ENCODE results near the gene KCNC4.

Gene KCNC4

DNA sequence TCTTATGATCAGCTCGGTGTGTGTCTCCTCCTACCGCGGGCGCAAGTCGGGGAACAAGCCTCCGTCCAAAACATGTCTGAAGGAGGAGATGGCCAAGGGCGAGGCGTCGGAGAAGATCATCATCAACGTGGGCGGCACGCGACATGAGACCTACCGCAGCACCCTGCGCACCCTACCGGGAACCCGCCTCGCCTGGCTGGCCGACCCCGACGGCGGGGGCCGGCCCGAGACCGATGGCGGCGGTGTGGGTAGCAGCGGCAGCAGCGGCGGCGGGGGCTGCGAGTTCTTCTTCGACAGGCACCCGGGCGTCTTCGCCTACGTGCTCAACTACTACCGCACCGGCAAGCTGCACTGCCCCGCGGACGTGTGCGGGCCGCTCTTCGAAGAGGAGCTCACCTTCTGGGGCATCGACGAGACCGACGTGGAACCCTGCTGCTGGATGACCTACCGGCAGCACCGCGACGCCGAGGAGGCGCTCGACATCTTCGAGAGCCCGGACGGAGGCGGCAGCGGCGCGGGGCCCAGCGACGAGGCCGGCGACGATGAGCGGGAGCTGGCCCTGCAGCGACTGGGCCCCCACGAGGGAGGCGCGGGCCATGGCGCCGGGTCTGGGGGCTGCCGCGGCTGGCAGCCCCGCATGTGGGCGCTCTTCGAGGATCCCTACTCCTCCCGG is 1.5 kb downstream of the KCNC4 start:
- no peak for DNase-seq (ENCODE audit: low read depth)

DNA sequence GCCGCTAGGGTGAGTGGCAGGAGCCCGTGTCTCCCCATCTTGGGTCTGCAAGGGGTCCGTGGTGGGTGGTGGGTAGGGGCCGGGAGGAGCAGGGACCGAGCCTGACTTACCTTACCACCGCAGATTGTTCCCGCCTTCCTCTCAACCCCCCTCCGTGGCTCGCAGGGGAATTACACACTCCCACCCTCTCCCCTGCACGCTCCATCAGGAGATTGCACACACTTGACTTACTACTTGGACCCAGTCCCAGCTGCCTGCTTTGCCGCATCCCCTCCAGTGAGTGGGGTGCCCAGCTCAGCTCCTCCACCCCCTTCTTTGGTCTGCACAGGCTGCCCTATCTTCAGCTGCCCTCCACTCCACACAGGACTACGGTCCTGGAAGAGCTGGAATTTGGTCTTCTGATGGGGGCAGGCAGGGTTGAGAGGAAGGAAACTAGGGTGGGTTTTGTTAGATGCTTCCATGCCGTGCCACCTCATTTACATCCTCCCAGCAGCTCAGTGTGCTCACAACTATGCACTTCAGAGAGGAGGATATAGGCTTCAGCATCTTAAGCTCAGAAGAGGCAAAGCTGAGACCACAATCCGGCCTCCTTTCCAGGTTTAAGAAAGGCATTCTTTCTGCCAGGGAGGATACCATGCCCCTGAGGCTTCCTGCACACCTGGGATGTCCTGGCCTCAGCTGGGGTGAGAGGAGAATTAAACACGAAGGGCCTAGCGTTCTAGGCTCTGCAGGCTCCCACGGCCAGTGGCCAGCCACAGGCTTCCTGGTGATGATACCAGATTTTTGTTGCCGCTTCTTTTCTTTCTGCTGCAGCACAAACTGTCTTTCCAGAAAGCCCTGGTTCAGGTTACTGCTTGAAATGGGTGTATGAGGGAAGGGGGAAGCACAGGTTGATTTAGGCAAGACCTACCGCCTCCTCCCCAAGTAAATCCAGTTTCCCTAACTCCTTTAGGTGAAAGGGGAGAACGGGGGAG is 2.3 kb downstream of the KCNC4 start:
- no peak for DNase-seq (ENCODE audit: low read depth)

DNA sequence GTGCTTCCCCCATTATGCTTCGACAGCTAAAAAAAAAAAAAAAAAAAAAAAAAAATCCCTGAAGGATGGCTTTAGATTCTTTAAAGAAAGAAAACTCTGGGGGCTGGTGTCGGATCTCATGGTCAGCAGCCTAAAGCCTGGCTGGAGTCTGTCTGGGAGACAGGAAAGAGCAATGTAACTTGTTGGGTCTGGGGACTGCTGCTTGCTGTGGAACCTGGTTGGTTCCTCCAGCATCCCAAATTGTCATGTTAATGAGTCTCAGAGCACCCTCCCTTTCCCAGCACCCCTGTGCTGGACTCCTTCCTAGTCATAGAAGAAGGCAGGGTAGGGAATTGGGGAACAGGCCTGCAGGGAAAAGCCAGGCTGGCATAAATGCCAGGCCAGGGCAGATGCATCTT is 3.0 kb downstream of the KCNC4 start:
- DNase-seq (ENCODE audit: low read depth) = no peak

DNA sequence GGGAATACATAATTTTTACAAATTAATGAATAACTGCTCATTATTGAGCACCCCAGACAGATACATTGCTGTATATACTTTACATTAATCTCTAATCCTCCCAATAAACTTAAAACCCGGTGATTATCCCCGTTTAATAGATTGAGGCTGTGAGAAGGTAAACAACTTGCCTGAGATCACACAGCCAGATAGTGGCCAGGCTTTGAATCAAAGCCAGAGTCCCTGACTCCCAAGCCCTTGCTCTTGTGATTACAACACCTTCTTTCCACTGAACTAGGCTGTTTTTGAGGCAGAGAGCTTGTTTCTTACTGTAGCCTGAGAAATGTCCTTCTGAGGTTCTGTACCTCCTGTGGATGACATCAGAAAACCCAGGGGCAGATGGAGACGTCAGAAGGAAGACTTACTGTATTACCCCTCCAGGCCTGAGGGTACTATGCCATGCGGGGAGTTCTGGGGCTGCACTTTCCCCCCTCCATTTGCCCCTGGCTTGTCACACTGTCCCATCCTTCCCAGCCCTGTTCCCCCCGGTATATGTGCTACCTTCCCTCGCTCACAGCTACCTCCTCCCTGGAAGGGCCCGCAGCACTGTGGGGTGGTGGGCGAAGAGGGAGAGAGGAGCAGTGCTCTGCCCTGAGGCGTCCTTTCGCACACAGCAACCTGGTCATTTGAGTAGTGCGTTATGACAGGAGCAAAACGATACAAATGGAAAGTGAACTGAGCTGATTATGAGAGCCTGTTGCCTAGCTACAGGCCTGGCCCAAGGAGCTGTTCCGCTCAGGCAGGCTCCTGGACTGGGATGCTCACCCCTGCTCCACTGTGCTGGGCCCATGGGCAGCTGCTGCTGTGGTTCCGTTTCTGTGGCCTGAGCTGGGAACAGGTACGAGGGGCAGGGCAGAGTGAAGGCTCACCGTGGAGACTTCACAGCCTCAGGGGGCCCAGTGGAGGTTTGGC is 4.6 kb downstream of the KCNC4 start:
- no peak for DNase-seq (ENCODE audit: low read depth)

DNA sequence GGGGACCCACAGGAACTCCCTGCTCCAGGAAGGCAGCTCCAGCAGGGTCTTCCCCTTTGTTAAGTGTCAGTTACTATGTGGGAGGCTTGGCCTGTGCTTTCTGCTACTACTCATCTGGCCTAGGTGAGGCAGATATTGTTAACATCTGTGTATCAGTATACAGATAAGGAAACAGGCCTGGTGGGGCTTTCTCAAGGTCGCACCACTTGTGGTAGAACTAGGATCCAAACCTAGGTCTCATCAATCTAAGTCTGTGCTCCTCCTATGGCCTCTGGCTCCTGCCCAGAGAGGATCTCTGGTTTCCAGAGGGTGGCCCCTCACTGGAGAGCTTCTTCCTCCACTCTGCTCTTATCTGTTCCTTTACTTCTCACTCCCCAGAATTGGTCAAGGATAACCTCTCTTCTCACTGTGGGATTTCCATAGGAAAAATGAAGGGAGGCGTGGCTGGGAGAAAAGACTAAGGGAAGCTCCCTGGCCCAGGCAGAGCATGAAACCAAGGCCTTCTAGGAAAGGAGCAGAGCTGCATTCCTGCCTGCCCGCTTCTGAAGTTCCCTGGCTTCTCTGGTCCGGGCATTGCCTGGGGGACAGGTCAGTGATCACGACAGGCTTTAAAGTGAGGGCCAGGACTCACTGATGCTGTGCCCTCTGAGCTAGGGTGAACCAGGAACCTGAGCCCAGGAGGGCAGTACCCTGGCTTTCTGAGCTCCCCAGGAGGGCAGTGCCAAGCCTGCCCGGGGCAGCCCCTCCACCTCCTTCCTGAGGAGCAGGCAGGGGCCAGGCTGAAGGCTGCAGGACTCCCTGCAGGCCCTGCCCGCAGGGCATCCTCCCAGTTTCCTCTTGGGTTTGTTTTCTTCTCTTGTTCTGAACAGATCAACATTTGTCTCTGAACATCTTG is 5.8 kb downstream of the KCNC4 start:
- DNase-seq (ENCODE audit: low read depth) = no peak

DNA sequence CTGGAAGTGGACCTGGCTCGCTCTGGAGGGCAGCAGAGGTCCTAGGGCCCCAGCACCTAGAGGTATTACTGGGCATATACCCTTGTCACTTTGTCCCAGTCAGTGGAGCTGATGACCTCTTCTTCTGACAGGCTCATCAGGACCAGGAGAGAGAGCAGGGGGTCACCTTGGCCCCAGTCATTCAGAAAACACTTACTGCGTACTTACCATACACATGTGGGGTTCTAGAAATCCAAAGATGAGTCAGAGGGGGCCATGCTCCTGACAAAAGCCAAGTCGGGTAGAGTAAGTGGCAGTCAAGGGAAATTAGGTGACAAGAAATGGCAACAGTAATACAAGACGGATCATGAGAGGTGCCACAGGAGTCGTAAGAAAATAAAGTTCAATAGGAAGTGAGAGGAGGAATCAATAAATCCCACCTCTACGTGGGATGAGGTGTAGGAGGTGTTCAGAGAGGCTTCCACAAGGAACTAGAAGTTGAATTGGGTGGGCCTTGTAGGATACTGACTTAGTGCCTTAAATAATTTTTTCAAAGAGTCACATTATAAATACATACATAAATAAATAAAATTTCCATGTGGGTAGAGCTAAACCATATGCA is 6.8 kb downstream of the KCNC4 start:
- DNase-seq (ENCODE audit: low read depth) = no peak

DNA sequence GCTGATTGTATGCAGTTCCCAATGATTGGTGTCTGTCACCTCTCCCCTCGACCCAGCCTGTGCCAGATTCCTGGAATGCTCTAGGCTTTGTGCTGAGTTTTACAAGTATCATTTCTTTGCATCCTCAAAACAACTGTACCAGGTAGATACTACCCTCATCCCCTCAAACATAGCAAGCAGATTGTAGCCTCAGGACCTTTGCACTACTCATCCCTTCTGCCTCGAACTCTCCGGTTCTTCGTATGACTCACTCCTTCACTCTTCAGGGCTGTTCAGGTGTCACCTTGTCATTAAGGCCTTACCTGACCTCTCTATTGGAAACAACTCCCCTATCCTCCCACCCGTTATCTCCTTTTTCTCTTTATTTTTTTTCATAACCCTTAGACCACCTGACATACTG is 8.0 kb downstream of the KCNC4 start:
- DNase-seq (ENCODE audit: low read depth) = no peak

DNA sequence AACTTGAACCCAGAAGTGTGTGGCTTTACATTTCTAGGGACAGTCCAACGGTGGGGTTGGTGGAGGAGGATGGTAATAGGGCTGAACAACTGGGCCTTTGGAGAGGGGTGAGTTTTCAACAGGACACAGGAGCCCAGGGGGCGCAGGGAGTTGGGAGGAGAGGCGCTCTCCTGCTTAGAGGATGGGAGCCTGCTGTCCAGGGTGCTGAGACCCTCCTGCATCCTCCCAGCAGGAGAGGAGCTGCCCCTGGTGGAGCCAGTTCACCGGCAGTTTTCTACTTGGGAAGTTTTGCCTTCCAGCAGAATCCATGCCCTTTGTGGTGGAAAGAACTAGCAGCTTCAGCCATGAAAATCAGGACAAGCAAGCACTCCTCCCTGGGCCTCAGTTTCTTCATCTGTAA is 8.6 kb downstream of the KCNC4 start:
- DNase-seq (ENCODE audit: low read depth) = no peak

DNA sequence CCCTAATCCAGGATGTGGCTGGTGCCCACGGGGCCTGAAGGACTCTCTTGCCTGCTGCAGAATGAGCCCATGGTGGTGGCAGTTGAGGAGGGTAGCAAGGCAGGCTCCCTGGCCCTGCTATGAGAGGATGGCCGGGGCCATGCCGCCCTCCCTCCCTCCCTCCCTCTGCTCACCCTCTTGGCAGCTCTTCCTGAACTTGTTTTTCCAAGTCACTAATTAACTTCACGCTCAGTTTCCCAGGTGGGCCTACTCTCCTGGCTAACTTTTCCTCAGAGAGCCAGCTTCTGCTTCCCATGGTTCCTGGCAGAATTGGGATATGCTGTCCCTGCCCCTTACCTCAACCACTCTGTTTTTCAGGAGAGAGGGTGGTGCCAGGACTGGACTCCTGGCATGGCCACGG is 10.2 kb downstream of the KCNC4 start:
- DNase-seq (ENCODE audit: low read depth) = no peak

DNA sequence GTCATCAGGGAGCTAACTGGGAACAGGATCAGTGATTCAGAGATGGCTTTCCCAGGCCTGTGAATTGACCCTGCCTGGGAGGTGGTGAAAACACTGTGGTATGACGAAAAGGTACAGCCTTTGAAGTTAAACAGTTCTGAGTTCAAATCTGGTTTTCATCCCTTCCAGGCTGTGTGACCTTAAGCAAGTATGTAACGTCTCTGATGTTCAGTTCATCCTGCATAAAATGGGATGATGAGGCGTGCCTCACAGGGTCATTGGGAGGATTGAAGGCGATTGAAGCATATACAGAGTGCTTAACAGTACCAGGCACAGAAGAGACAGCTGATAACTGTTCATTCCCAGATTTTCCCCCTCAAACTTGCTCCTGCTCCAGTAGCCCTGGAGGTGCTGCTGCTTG is 11.0 kb downstream of the KCNC4 start:
- no peak for DNase-seq (ENCODE audit: low read depth)

DNA sequence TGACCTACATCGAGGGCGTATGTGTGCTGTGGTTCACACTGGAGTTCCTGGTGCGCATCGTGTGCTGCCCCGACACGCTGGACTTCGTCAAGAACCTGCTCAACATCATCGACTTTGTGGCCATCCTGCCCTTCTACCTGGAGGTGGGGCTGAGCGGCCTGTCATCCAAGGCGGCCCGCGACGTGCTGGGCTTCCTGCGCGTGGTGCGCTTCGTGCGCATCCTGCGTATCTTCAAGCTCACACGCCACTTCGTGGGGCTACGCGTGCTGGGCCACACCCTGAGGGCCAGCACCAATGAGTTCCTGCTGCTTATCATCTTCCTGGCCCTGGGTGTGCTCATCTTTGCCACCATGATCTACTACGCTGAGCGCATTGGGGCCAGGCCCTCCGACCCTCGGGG is 13.0 kb downstream of the KCNC4 start:
- DNase-seq (ENCODE audit: low read depth) = no peak

DNA sequence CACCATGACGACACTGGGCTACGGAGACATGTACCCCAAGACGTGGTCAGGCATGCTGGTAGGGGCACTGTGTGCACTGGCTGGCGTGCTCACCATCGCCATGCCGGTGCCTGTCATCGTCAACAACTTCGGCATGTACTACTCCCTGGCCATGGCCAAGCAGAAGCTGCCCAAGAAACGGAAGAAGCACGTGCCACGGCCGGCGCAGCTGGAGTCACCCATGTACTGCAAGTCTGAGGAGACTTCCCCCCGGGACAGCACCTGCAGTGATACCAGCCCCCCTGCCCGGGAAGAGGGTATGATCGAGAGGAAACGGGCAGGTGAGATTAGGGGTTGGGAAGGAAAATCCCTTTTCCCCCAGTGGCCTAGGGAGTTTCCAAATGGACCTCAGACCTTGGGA is 13.5 kb downstream of the KCNC4 start:
- DNase-seq (ENCODE audit: low read depth) = no peak

DNA sequence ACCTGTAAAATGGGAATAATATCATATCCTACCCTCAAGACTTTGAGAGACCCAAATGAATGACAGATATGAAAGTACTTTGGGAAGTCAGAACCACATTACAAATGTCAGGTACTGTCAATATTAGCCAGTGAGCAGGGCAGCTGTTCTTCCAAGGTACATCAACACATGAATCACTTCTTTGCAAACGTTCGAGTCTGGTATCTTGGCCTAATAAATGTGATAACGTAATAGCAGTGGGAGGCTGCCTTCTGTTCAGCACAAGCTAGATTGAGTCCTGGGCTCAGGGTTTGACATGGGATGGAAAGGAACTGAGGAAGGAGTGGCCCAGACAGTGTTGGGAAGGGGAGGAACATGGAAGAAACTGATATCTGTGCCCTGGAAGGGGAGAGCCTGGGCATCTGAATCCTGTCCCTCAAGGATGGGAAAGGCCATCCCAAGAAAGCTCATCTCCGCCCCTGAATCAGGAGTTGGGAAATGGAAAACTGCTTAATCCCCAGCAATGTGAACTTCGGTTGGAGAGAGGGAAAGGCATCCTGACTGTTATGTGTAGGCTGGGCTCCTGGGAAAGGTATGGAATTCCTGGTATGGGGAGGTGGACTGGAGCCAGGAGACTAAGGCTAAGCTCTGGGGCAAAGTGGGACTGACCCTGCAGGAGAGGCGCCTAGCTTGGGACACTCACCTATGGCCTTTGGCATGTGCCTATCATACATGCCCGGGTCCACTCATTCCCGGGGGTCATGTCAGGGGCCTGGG is 14.3 kb downstream of the KCNC4 start:
- no peak for DNase-seq (ENCODE audit: low read depth)

DNA sequence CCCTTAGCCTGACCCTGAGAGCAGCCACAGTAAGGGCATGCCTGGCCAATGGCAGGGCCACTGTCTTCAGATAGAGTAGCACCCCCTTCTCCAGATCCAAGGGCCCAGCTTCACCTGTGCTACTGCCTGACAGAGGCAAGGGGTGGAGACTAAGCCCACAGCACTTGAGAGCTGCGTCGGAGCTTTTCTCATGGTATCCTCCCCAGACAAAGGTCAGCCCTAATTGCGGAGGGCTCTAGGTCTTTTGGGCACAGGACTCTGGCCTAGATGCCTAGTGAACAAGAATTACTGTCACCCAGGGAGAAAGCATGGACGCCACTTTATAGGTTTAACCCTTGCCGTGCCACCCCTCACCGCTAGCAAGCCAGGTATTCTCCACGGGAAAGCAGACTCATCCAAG is 15.1 kb downstream of the KCNC4 start:
- DNase-seq (ENCODE audit: low read depth) = no peak

DNA sequence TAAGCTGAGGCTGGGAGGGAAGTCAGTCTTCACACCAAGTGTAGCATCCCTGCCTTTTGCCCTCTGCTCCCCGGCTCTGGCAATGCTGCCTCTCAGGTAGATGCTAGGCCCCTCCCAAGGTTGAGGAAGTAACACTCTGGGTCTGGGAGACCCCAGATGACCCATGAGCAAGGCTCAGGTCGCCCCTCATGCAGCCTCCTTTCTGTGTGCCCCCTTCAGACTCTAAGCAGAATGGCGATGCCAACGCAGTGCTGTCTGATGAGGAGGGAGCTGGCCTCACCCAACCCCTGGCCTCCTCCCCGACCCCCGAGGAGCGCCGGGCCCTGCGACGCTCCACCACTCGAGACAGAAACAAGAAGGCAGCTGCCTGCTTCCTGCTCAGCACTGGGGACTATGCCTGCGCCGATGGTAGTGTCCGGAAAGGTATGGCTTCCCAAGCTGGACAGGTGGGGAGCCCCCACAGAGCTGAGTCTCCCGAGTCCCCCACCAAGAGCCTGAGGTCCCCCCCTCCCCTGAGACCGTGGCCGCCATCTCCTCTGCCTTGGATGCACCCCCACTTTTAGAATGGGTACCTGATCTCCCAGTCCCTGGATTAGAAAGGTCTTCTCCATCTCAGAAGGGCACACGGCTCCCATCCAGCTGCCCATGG is 15.8 kb downstream of the KCNC4 start:
- DNase-seq (ENCODE audit: low read depth) = no peak

DNA sequence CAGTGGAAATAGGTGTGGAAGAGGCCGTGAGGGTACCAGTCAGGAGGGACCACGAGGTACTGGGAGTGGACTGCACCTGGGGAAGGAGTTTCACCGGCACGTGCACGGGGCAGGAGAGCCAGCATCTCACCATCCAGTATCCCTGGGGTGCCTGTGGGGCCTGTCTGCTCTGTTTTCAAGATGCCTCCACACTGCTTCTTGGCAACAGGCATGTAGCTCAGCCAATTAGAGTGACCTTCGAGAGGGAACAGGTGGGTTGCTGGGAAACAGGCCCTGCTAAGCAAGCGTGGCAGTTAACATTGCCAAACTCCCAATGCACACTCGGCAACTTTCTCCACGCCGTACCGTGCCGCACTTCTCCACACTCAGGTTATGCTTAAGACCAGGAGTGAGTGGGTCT is 17.7 kb downstream of the KCNC4 start:
- no peak for DNase-seq (ENCODE audit: low read depth)

DNA sequence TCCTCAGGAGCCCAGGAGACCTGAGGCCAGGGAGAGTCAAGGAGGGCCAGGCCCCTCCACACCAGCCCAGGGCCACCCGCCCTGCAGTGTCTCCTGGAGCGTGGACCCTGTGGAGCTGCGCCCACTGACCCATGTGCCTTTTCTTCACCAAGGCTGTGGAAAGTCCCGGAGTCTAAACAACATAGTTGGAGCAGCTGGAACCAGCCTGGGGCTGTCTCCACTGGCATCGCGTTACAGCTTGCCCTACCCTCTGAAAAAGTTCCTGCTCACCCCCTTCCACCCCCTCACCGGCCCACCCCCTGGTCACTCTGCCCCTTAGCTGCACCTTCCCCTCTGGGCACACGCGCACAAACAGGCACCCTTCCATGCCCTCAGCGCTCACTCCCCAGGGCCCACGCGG is 18.3 kb downstream of the KCNC4 start:
- no peak for DNase-seq (ENCODE audit: low read depth)

DNA sequence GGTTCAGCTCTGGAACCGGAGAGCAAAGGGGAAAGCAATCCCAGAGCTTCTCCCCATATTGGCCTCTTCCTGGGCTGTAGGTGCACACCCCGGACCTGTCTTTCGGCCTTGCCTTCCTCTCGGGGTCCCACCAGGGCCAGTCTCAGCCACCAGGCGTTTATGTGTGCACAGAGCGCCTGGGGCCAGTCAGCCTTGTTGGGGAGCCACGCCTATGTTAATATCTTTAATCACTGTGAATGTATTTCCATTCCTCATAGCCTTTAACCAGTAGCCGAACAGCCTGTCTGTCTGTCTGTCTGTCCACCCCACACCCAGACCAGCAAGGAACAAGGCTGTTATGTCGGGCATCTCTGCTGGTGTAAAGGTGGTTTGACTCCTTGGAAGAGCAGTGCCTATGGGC is 18.8 kb downstream of the KCNC4 start:
- DNase-seq (ENCODE audit: low read depth) = no peak

DNA sequence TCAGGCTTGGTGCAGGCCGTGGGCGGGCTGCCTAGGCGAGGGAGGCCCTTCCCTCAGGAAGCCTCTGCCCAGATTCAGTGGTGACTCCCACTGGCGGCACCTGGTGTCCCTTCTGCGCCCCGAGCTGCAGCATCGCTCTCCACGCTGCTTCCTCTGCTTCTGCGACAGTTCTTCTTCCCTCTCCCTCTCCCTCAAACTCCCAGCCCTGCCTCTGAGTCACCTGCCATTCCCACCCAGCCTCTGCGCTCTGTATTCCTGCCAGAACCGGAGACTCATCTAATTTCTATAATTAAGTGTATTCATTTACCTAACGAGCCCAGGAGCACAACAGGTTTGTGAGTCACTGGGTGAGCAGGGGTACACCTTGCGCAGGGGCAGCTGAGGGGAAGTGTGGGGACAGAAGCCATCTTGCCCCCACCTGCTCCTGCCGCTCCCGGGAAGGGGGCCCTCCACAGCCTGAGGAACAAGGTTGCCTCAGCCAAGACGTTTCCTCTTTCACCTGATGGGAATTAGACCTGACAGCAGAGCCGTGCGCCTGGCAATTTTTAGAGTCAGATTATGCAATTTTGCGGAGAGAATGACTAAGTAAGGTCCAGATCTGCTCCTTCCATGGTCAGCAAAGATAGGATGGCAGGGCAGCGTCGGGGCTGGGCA is 19.4 kb downstream of the KCNC4 start:
- DNase-seq (ENCODE audit: low read depth) = no peak

Measured in stimulated activated CD8-positive, alpha-beta memory T cell treated with anti-CD3 and anti-CD28 coated beads, Interleukin-12 subunit alpha, Interleukin-12 subunit beta, amount 100 ng/mL, for 1 hour (primary cell).